Measurements from ENCODE around the gene TERT.
"Not testable (repeated sequence)": the region's sequence is repeated elsewhere in the genome, so short reads cannot be mapped to it uniquely, and the experiment has no call there.

Gene TERT

GRCh38 chr5:1280177-1281037, 14.5 kb downstream of the TERT start:
- no peak for DNase-seq (ENCODE audit: low read depth in 1 of 2, low spot score in 1 of 2)

GRCh38 chr5:1279443-1280151, 15.3 kb downstream of the TERT start:
- no peak for DNase-seq (ENCODE audit: low read depth in 1 of 2, low spot score in 1 of 2)

GRCh38 chr5:1278656-1279442, 16.0 kb downstream of the TERT start:
- no peak for DNase-seq (ENCODE audit: low read depth in 1 of 2, low spot score in 1 of 2)

GRCh38 chr5:1278216-1278615, 16.7 kb downstream of the TERT start:
- DNase-seq (ENCODE audit: low read depth in 1 of 2, low spot score in 1 of 2), result no peak

GRCh38 chr5:1277781-1278180, 17.1 kb downstream of the TERT start:
- DNase-seq (ENCODE audit: low read depth in 1 of 2, low spot score in 1 of 2), result no peak

- DNase-seq (ENCODE audit: low read depth in 1 of 2, low spot score in 1 of 2), result no peak
Measured at GRCh38 chr5:1277331-1277730, 17.5 kb downstream of the TERT start.

- DNase-seq (ENCODE audit: low read depth in 1 of 2, low spot score in 1 of 2), result no peak
Measured at GRCh38 chr5:1276930-1277329, 17.9 kb downstream of the TERT start.

- not testable (repeated sequence) for DNase-seq (ENCODE audit: low read depth in 1 of 2, low spot score in 1 of 2)
Measured at GRCh38 chr5:1275397-1276391, 19.2 kb downstream of the TERT start.

- DNase-seq (ENCODE audit: low read depth in 1 of 2, low spot score in 1 of 2), result no peak
Measured at GRCh38 chr5:1274471-1274870, 20.4 kb downstream of the TERT start.

GRCh38 chr5:1273745-1274144, 21.1 kb downstream of the TERT start:
- no peak for DNase-seq (ENCODE audit: low read depth in 1 of 2, low spot score in 1 of 2)

GRCh38 chr5:1272201-1272600, 22.7 kb downstream of the TERT start:
- no peak for DNase-seq (ENCODE audit: low read depth in 1 of 2, low spot score in 1 of 2)

GRCh38 chr5:1270933-1271914, 23.6 kb downstream of the TERT start:
- no peak for DNase-seq (ENCODE audit: low read depth in 1 of 2, low spot score in 1 of 2)

GRCh38 chr5:1270426-1270825, 24.4 kb downstream of the TERT start:
- DNase-seq (ENCODE audit: low read depth in 1 of 2, low spot score in 1 of 2), result no peak

- DNase-seq (ENCODE audit: low read depth in 1 of 2, low spot score in 1 of 2), result no peak
Measured at GRCh38 chr5:1268666-1269065, 26.2 kb downstream of the TERT start.

GRCh38 chr5:1268056-1268455, 26.8 kb downstream of the TERT start:
- DNase-seq (ENCODE audit: low read depth in 1 of 2, low spot score in 1 of 2), result no peak

GRCh38 chr5:1267464-1267863, 27.4 kb downstream of the TERT start:
- DNase-seq (ENCODE audit: low read depth in 1 of 2, low spot score in 1 of 2), result not testable (repeated sequence)

GRCh38 chr5:1266791-1267190, 28.1 kb downstream of the TERT start:
- no peak for DNase-seq (ENCODE audit: low read depth in 1 of 2, low spot score in 1 of 2)

GRCh38 chr5:1265461-1266455, 29.1 kb downstream of the TERT start:
- DNase-seq (ENCODE audit: low read depth in 1 of 2, low spot score in 1 of 2), result no peak

Data from stimulated activated CD4-positive, alpha-beta T cell treated with anti-CD3 and anti-CD28 coated beads, Interleukin-15, amount 100 ng/mL, for 1 hour (primary cell).